CD8-positive, alpha-beta memory T cell (primary cell): ENCODE measurements around the gene RNU5D-1. TPM values are rescaled to one million over a fixed set of nuclear protein-coding genes. Genes with fewer than 3 reads are reported as not detected.
A peak's percentile ranks its signal among the peaks of the same experiment; 100 is the strongest.

Experiments
- CTCF ChIA-PET: fragments of 350-600 bp; sonication (Branson Sonifier 250); formaldehyde crosslinking; loops from one replicate; lab custom pipeline; 2021; ENCODE audit warnings: antibody characterized with exemption; lab: Charles Lee
- POLR2A ChIA-PET: fragments of 350-600 bp; sonication (Branson Sonifier 250); formaldehyde crosslinking; loops from one replicate; lab custom pipeline; 2021; ENCODE audit warnings: antibody characterized with exemption; lab: Charles Lee
- DNase-seq, 5 donors: peaks; one replicate each; pipeline versions ENCODE4 v3.0.0 to v3.0.0-alpha.2; 2020 to 2022; ENCODE audit warnings: mixed read lengths in 1 of 5
- H3K27ac ChIP-seq: one replicate; pipeline ENCODE4 v1.7.0; 2013; ENCODE audit warnings: low read depth, mild to moderate bottlenecking, low read length, moderate library complexity
- H3K27me3 ChIP-seq: 2 replicates; pipeline ENCODE4 v1.7.0; 2013; ENCODE audit warnings: low read length, mild to moderate bottlenecking; ENCODE audit not compliant: insufficient read depth, poor library complexity, severe bottlenecking
- H3K36me3 ChIP-seq: 2 replicates; pipeline ENCODE4 v1.7.0; 2013; ENCODE audit warnings: mild to moderate bottlenecking, low read length, moderate library complexity; ENCODE audit not compliant: insufficient read depth
- H3K4me1 ChIP-seq: 2 replicates; pipeline ENCODE4 v1.7.0; 2013; ENCODE audit warnings: mild to moderate bottlenecking, low read length, moderate library complexity; ENCODE audit not compliant: insufficient read depth
- H3K4me3 ChIP-seq: 2 replicates; pipeline ENCODE4 v1.7.0; 2013; ENCODE audit warnings: mild to moderate bottlenecking, low read length
- H3K9me3 ChIP-seq: 2 replicates; pipeline ENCODE4 v1.7.0; 2013; ENCODE audit warnings: mild to moderate bottlenecking, low read length
- H3K27ac Mint-ChIP-seq, 8 donors: one replicate each; pipeline ENCODE4 v1.8.0; 2020 to 2021; ENCODE audit warnings: mixed read lengths in 8 of 8, mild to moderate bottlenecking in 6 of 8, inconsistent platforms in 3 of 8, moderate library complexity in 3 of 8
- H3K27me3 Mint-ChIP-seq, 2 donors: one replicate each; pipeline ENCODE4 v1.8.0; 2020 to 2021; ENCODE audit warnings: mixed read lengths in 2 of 2, mild to moderate bottlenecking in 1 of 2, moderate library complexity in 1 of 2
- H3K36me3 Mint-ChIP-seq, 3 donors: one replicate each; pipeline ENCODE4 v1.8.0; 2020 to 2021; ENCODE audit warnings: mixed read lengths in 3 of 3, inconsistent platforms in 1 of 3, mild to moderate bottlenecking in 1 of 3
- H3K4me1 Mint-ChIP-seq, 3 donors: one replicate each; pipeline ENCODE4 v1.8.0; 2020 to 2021; ENCODE audit warnings: mixed read lengths in 3 of 3, inconsistent platforms in 1 of 3, mild to moderate bottlenecking in 1 of 3
- H3K4me3 Mint-ChIP-seq, 7 donors: one replicate each; pipeline ENCODE4 v1.8.0; 2020 to 2021; ENCODE audit warnings: mixed read lengths in 7 of 7, mild to moderate bottlenecking in 6 of 7, moderate library complexity in 4 of 7, inconsistent platforms in 2 of 7
- H3K9me3 Mint-ChIP-seq, 5 donors: one replicate each; pipeline ENCODE4 v1.8.0; 2020 to 2022; ENCODE audit warnings: mixed read lengths in 5 of 5, mild to moderate bottlenecking in 3 of 5, moderate library complexity in 2 of 5, inconsistent platforms in 1 of 5
- polyA plus RNA-seq: library from polyadenylated mRNA; unstranded; fragments of 300-500 nt; fragmentation: Illumina TruSeq; gene quantifications from one replicate; pipeline ENCODE4 v1.2.3, GENCODE V29; 2021
- total RNA-seq, 2 experiments: library from RNA; stranded (reverse); gene quantifications; one replicate each; pipeline ENCODE4 v1.2.3, GENCODE V29; 2021

The RNU5D-1 gene
- total RNA-seq, result not detected
- not detected for polyA plus RNA-seq

GRCh38 chr1:44730741-44731512 lies at the start of gene RNU5D-1:
RNU5D-1 (minus strand) TSS chr1:44731170.
- Histone ChIP-seq H3K4me3 (peak within 1 kb of the TSS; percentile 37), H3K9me3 (no peaks in the 10 kb centered on the region), H3K27me3 (no peaks in the 10 kb centered on the region), H3K27ac (peak within 1 kb of the TSS; percentile 97), H3K4me1 (peaks cover 14% of the 10 kb centered on the region), H3K36me3 (no peaks in the 10 kb centered on the region)
- Mint-ChIP-seq H3K9me3 (no peaks in the 10 kb centered on the region), H3K36me3 (peaks cover 0 to 1% (median 0%) of the 10 kb centered on the region in 3 donors), H3K4me3 (peak within 1 kb of the TSS; percentile 63 to 86 (median 78)), H3K4me1 (peaks cover 19 to 36% (median 28%) of the 10 kb centered on the region in 3 donors), H3K27me3 (no peaks in the 10 kb centered on the region), H3K27ac (peak within 1 kb of the TSS; percentile 96 to 100 (median 100))
- DNase-seq, result peak; percentile 88 to 94 (median 90)
- CTCF ChIA-PET, result interaction anchor here (0.6 to 9.8 kb wide), 25 partner anchors 9 to 760 kb away, joined by 3 to 89 read pairs (median 5); partner anchors contain the start of genes HECTD3, PLK3, RPS8 and TESK2
- POLR2A ChIA-PET, result interaction anchor here (0.6 to 3.9 kb wide), 17 partner anchors 9 to 610 kb away, joined by 3 to 49 read pairs (median 3); partner anchors contain the start of genes MUTYH, PLK3, RPS8 and TOE1

- Mint-ChIP-seq H3K4me1 (peaks cover 48 to 56% (median 54%) of the 10 kb centered on the region in 3 donors), H3K27me3 (no peaks in the 10 kb centered on the region), H3K27ac (peak overlapping the region in 3 of 8 donors; percentile 8 to 93 (median 77)), H3K9me3 (no peaks in the 10 kb centered on the region), H3K4me3 (peak overlapping the region in 1 of 7 donors; percentile 60), H3K36me3 (peaks cover 13 to 63% (median 21%) of the 10 kb centered on the region in 3 donors)
- H3K4me1 ChIP-seq, result peaks cover 41% of the 10 kb centered on the region
- no peak overlapping the region for H3K27ac ChIP-seq
- no peaks in the 10 kb centered on the region for H3K9me3 ChIP-seq
- no peaks in the 10 kb centered on the region for H3K27me3 ChIP-seq
- peaks cover 26% of the 10 kb centered on the region for H3K36me3 ChIP-seq
- ChIA-PET POLR2A (no interaction called here), CTCF (interaction anchor here (1.0 to 1.3 kb wide), 3 partner anchors 9 to 234 kb away, joined by 3 read pairs; no protein-coding TSS in a partner anchor)
- no peak for DNase-seq
- no peak overlapping the region for H3K4me3 ChIP-seq
Measured at GRCh38 chr1:44780583-44781121, 49.7 kb upstream of the RNU5D-1 start.

- ChIA-PET CTCF (interaction anchor here (1.0 to 1.5 kb wide), 4 partner anchors 8 to 57 kb away, joined by 3 read pairs; partner anchors contain the start of gene RNU5D-1), POLR2A (interaction anchor here (0.6 kb wide), 1 partner anchor 1127 kb away, joined by 3 read pairs; no protein-coding TSS in a partner anchor)
- H3K27me3 ChIP-seq, result no peaks in the 10 kb centered on the region
- H3K36me3 ChIP-seq, result peaks cover 26% of the 10 kb centered on the region
- H3K4me1 ChIP-seq, result peaks cover 34% of the 10 kb centered on the region
- Mint-ChIP-seq H3K36me3 (peaks cover 13 to 63% (median 21%) of the 10 kb centered on the region in 3 donors), H3K4me1 (peaks cover 44 to 51% (median 50%) of the 10 kb centered on the region in 3 donors), H3K4me3 (peak overlapping the region in 1 of 7 donors; percentile 95), H3K27ac (peak overlapping the region; percentile 4 to 94 (median 76)), H3K27me3 (no peaks in the 10 kb centered on the region), H3K9me3 (no peaks in the 10 kb centered on the region)
- H3K9me3 ChIP-seq, result no peaks in the 10 kb centered on the region
- DNase-seq, result no peak
- no peak overlapping the region for H3K27ac ChIP-seq
- H3K4me3 ChIP-seq, result no peak overlapping the region
Measured at GRCh38 chr1:44778705-44779576, 48.0 kb upstream of the RNU5D-1 start.

GRCh38 chr1:44777969-44778635 lies 47.1 kb upstream of the RNU5D-1 start:
- Mint-ChIP-seq H3K4me1 (peaks cover 38 to 45% (median 44%) of the 10 kb centered on the region in 3 donors), H3K27me3 (no peaks in the 10 kb centered on the region), H3K4me3 (peak overlapping the region; percentile 9 to 95 (median 44)), H3K27ac (peak overlapping the region; percentile 64 to 96 (median 93)), H3K9me3 (no peaks in the 10 kb centered on the region), H3K36me3 (peaks cover 13 to 61% (median 21%) of the 10 kb centered on the region in 3 donors)
- Histone ChIP-seq H3K36me3 (peaks cover 26% of the 10 kb centered on the region), H3K27me3 (no peaks in the 10 kb centered on the region), H3K4me3 (no peak overlapping the region), H3K4me1 (peaks cover 27% of the 10 kb centered on the region), H3K27ac (peak overlapping the region; percentile 92), H3K9me3 (no peaks in the 10 kb centered on the region)
- no peak for DNase-seq
- CTCF ChIA-PET, result interaction anchor here (1.0 to 3.6 kb wide), 6 partner anchors 7 to 236 kb away, joined by 3 to 26 read pairs (median 4); no protein-coding TSS in a partner anchor
- POLR2A ChIA-PET, result interaction anchor here (0.6 to 1.3 kb wide), 2 partner anchors 22 to 914 kb away, joined by 3 read pairs; partner anchors contain the start of gene PLK3

GRCh38 chr1:44777547-44777946 lies 46.6 kb upstream of the RNU5D-1 start:
- no peaks in the 10 kb centered on the region for H3K9me3 Mint-ChIP-seq
- H3K27me3 Mint-ChIP-seq, result no peaks in the 10 kb centered on the region
- POLR2A ChIA-PET, result interaction anchor here (0.6 to 3.2 kb wide), 3 partner anchors 9 to 913 kb away, joined by 3 to 49 read pairs (median 3); partner anchors contain the start of genes BEST4 and PLK3
- H3K36me3 Mint-ChIP-seq, result peaks cover 13 to 61% (median 21%) of the 10 kb centered on the region in 3 donors
- H3K4me1 Mint-ChIP-seq, result peaks cover 40 to 43% (median 42%) of the 10 kb centered on the region in 3 donors
- no peaks in the 10 kb centered on the region for H3K9me3 ChIP-seq
- no peaks in the 10 kb centered on the region for H3K27me3 ChIP-seq
- H3K4me1 ChIP-seq, result peaks cover 27% of the 10 kb centered on the region
- H3K36me3 ChIP-seq, result peaks cover 26% of the 10 kb centered on the region
- H3K27ac ChIP-seq, result peak overlapping the region; percentile 92
- peak overlapping the region; percentile 90 to 99 (median 94) for H3K4me3 Mint-ChIP-seq
- no peak for DNase-seq
- peak overlapping the region; percentile 64 to 96 (median 93) for H3K27ac Mint-ChIP-seq
- CTCF ChIA-PET, result interaction anchor here (1.2 to 3.6 kb wide), 6 partner anchors 7 to 237 kb away, joined by 3 to 26 read pairs (median 4); partner anchors contain the start of gene PLK3
- no peak overlapping the region for H3K4me3 ChIP-seq

- Histone ChIP-seq H3K4me3 (peak overlapping the region; percentile 95), H3K4me1 (peaks cover 27% of the 10 kb centered on the region), H3K9me3 (no peaks in the 10 kb centered on the region), H3K27ac (peak overlapping the region; percentile 92), H3K36me3 (peaks cover 26% of the 10 kb centered on the region), H3K27me3 (no peaks in the 10 kb centered on the region)
- POLR2A ChIA-PET, result interaction anchor here (0.6 to 3.2 kb wide), 11 partner anchors 9 to 563 kb away, joined by 3 to 49 read pairs (median 11); partner anchors contain the start of genes BEST4, BTBD19, DYNLT4 and HECTD3
- H3K27ac Mint-ChIP-seq, result peak overlapping the region; percentile 89 to 97 (median 94)
- no peak for DNase-seq
- H3K4me3 Mint-ChIP-seq, result peak overlapping the region; percentile 90 to 99 (median 94)
- no peaks in the 10 kb centered on the region for H3K27me3 Mint-ChIP-seq
- peaks cover 13 to 59% (median 21%) of the 10 kb centered on the region in 3 donors for H3K36me3 Mint-ChIP-seq
- H3K9me3 Mint-ChIP-seq, result no peaks in the 10 kb centered on the region
- CTCF ChIA-PET, result interaction anchor here (1.1 to 3.6 kb wide), 8 partner anchors 8 to 62 kb away, joined by 3 to 26 read pairs (median 5); partner anchors contain the start of genes BEST4, BTBD19, PLK3 and RNU5D-1
- peaks cover 40 to 43% (median 42%) of the 10 kb centered on the region in 3 donors for H3K4me1 Mint-ChIP-seq
Measured at GRCh38 chr1:44776730-44777068, 45.7 kb upstream of the RNU5D-1 start.
